ENCODE results near the gene IFI30.

DNA sequence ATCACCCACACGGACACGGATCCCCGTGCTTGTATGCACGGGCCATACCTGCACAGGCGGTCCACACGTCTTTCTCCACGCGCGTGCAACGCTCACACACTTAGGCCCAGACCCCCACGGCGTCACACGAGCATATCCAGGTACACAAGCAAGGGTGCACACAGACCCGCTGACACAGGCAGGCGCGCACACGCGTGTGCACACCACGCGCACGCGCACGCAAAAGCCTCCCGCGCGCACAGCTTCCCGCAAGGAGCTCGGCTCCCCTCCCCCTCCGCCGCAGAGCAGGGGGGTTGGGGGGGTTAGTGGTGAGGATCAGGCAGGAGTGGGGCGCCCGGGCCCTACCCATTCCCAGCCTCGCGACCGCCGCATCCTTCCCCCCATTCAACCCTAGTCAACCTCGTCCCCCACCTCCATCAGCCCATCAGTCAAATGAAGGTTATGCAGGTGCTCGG lies 29.8 kb downstream of the IFI30 start:
- TF ChIP-seq GATA2 (IDR thresholded peaks at IDR 0.05; ENCODE audit: low read depth, low read length) (no peak), GATA3 (IDR thresholded peaks at IDR 0.05; ENCODE audit: low read depth, low read length) (no peak)

Measured in SH-SY5Y (cell line).